OCI-LY1 (cell line): Measurements from ENCODE around the gene ZNF117.

Experiments used
- EZH2 ChIP-seq: fragments of 200-600 bp; sonication (generic), shearing (Covaris generic); IDR thresholded peaks from 2 replicates; pipeline ENCODE4 v1.8.0; 2017; ENCODE audit warnings: borderline replicate concordance, mixed run types, mild to moderate bottlenecking, antibody characterized with exemption, low read length, moderate library complexity, mixed read lengths
- TF ChIP-seq, protein P1 (sequence below): fragments of 200-600 bp; sonication (generic), shearing (Covaris generic); IDR thresholded peaks from 2 replicates; pipeline ENCODE4 v1.5.1; 2017; ENCODE audit warnings: mild to moderate bottlenecking, antibody characterized with exemption, low read length, moderate library complexity, mixed read lengths

DNA sequence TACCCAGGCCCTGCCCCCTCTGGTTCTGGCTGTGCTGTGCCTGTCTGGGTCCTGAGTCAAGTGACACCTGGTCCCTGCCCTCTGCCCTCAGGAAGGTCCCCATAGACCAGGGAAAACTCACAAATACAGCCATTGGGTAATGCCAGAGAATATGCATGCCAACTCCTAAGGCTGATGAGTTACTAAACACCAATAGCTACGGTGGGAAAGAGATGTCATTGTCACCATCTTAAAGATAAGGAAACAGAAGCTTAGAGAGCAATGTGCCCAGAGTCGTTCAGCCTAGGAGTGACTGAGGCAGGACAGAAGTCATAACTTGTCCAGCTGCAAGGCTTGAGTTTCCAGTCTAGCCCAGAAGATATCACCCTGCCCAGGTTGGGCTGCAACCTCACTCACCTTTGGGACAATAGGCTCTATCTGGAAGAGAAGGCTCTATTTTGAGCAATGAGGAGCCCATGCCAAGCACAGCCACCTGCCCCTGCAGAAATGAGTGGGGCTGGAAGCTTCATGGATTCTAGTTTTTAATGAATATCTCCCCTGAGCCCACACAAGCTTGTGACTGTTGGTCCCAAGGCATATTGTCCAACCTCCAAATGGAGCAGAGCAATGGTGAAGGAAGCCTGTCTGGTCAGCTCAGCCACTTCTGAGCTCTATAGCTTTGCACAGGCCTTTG is 45.2 kb downstream of the ZNF117 start:
- TF ChIP-seq, protein P1, sequence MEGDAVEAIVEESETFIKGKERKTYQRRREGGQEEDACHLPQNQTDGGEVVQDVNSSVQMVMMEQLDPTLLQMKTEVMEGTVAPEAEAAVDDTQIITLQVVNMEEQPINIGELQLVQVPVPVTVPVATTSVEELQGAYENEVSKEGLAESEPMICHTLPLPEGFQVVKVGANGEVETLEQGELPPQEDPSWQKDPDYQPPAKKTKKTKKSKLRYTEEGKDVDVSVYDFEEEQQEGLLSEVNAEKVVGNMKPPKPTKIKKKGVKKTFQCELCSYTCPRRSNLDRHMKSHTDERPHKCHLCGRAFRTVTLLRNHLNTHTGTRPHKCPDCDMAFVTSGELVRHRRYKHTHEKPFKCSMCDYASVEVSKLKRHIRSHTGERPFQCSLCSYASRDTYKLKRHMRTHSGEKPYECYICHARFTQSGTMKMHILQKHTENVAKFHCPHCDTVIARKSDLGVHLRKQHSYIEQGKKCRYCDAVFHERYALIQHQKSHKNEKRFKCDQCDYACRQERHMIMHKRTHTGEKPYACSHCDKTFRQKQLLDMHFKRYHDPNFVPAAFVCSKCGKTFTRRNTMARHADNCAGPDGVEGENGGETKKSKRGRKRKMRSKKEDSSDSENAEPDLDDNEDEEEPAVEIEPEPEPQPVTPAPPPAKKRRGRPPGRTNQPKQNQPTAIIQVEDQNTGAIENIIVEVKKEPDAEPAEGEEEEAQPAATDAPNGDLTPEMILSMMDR, result no peak
- no peak for TF ChIP-seq EZH2
